GM19351 (cell line): Measurements from ENCODE around the gene INPP5D.
A peak's percentile ranks its signal among the peaks of the same experiment; 100 is the strongest.
"Not testable (repeated sequence)": the region's sequence is repeated elsewhere in the genome, so short reads cannot be mapped to it uniquely, and the experiment has no call there.

Source experiments
- ATAC-seq: cut with Tn5 transposase; IDR thresholded peaks from one replicate; pipeline ENCODE4 v1.9.1; 2021; ENCODE audit warnings: mild to moderate bottlenecking, moderate library complexity; ENCODE audit not compliant: unreplicated experiment

Gene INPP5D

GRCh38 chr2:233089851-233090250 is 29.7 kb downstream of the INPP5D start:
- no peak for ATAC-seq

DNA sequence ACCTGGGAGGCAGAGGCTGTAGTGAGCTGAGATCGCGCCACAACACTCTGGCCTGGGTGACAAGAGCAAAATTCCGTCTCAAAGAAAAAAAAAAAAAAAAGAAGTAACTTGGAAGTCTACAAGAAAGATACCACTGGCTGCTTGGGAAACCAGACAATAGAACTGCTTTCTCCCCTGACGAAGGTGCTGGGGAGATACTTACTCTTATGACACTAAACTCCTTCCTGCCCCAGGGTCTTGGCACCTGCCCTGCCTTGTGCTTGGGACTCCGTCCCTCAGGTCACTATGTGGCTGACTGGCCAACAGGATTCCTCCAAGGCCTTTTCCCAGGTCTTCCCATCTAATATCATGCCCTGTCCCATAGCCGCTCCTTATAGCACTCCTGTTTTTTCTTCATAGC is 30.7 kb downstream of the INPP5D start:
- no peak for ATAC-seq

DNA sequence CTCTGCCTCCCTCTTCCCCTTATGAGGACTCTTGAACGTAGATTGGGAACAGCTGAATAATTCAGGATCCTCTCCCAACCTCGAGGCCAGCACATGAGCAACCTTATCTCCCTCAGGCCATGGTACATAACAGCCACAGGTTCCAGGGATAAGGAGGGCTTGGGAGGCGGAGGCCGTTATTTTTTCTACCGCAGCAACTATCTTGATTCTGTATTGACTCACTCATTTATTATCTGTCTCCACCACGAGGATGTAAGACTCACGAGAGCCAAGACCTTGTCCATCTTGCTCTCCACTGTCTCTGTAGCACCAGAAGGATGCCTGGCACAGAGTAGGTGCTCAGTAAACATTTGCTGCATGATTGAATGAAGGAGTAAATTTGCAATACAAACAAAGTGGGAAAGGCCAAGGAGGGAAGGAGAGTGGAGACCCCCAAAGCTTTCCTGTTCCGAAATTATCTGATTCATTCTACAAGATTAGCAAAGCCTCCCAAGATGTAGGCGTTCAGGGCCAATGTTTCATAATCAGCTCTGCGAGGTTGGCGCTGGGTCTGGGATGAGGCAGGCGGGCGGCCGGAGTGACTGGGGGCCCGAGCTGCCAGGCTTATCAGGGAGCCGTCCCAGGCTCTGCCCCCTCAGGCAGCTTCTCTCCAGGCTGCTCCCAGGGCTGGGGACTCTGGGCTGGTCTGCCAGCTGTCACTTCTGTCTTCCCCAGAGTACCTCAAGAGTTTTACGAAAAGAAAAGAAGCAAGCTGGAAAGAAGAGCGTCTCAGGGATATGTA is 31.6 kb downstream of the INPP5D start:
- no peak for ATAC-seq

- no peak for ATAC-seq
These were observed 32.5 kb downstream of the INPP5D start for GRCh38 chr2:233092432-233093165.

DNA sequence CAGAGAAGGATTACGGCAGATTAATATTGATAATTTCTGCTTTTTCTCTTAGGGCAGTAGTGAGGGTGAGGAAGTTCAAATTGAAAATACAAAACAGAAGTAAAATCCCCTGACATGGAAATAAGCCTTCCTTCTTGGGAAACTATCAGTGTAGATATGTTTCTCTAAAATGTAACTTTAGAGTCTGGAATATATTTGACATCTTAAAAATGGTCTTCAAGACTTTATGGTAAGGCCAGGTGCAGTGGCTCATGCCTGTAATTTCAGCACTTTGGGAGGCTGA is 33.0 kb downstream of the INPP5D start:
- no peak for ATAC-seq

- ATAC-seq, result no peak
These were observed 33.6 kb downstream of the INPP5D start for GRCh38 chr2:233093721-233094120.

DNA sequence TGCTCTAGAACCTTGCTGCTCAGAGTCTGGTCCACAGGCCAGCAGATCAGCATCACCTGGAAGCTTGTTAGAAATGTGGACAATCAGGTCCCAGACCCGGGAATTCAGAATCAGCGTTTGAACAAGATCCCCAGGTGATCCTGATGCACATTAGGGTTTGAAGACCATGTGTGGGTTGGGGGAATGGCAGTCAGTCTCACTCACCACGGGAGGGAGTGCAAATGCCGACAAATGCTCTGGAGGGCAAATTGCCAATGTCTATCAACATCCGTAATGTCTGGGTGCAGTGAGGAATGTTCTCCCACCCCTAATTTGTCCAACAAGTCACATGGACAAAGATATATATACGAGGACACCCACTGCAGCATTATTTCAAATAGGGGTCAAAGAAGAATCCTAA is 34.5 kb downstream of the INPP5D start:
- ATAC-seq, result no peak

GRCh38 chr2:233096006-233096405 is 35.9 kb downstream of the INPP5D start:
- no peak for ATAC-seq

DNA sequence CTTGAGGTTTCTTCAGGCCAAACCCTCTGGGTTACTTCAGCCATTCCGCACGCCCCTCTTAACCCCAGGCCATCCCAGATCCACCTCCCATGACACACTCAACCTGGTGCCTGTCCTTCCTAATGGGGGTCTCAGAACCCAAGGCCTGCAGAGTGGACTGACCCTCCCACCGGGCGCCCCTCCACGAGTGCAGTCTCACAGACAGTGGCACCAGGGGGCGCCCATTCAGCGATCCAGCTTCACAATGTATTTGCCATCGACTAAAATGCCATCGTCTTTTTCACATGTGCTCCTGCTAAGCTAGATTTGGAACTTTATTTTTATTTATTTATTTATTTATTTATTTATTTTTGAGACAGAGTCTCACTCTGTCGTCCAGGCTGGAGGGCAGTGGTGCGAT is 38.5 kb downstream of the INPP5D start:
- no peak for ATAC-seq

DNA sequence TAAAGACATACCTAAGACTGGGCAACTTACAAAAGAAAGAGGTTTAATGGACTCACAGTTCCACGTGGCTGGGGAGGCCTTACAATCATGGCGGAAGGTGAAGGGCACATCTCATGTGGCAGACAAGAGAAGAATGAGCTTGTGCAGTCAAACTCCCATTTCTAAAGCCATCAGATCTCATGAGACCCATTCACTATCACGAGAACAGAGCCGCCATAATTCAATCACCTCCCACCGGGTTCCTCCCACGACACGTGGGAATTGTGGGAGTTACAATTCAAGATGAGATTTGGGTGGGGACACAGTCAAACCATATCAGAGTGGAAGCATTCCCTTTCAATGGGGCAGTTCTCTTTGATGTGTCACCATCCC is 39.7 kb downstream of the INPP5D start:
- ATAC-seq, result not testable (repeated sequence)

DNA sequence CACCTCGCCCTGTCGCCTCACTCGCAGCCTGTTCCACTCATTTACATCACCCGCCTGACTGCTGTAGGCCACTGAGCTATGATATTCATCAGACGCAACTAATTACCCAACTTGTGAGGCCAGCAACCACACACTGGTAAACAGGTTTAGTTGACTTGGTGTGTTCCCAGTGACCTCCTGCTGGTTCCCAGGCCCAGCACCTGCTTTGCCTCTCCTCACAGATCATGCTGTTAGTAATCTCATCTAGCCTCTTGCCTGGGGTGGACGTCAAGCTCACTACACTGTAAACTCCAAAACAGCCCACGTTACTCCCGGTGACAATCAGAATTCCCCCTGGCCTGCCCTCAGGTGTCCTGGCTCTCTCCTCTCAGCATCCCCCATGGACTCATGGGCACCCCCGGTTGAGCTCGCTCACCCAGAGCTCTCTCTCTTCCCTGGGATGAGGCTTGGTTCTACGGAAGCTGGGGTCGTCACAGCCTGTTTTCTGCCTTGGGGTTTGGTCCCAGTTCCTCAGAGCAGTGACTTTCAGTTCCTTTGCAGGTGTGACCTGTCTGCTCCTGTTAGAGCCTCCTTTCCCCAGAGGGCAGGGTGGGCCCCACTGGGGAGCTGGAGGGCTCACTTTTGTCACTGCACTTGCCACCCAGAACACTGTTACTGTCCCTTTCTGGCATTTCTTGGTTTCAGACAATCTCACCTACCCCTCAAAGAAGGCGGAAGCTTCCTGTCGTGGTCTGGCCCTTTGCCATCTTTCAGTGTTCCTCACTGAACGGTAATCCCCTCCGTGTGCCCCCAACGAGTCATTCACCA is 40.3 kb downstream of the INPP5D start:
- peak; percentile 85 for ATAC-seq

GRCh38 chr2:233101141-233101540 is 41.0 kb downstream of the INPP5D start:
- ATAC-seq, result no peak

DNA sequence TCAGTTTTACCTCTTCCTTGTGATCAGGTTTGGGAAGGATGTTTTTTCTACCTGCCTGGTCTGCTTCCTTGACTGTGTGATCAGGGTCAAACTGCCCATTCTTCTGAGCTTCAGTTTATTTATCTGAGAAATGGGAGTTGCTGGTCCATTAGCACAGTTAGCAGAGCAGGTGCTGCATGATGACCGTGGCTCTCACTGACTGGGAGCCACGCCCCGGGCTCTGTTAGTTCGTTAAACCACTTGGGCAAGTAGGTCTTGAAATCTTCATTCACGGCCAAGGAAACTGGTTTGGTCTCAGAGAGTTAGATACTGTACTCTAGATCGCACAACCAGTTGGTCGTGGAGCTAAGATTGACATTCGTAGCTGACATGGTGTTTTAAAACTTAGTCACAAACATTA is 41.7 kb downstream of the INPP5D start:
- ATAC-seq, result no peak

GRCh38 chr2:233105156-233105895 is 45.2 kb downstream of the INPP5D start:
- no peak for ATAC-seq

GRCh38 chr2:233105930-233106329 is 45.8 kb downstream of the INPP5D start:
- ATAC-seq, result no peak

DNA sequence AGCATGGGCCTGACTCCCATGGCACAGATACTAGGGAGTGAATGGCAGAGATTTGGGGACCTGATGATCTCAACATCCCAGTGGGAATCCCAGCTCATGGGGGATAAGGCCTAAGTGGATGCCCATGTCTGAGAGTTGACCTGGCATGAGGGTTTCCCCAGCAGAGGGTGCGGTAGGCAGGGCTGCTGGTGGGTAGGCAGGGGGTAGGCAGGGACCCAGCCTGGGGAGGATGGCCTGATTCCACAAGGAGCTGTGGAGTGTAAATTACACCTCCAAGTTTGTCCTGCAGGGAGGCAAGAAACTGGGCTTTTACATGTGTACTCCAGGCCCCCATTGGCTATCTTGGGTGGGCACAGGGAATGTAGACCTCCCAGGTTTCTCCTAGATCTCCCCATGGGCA is 46.9 kb downstream of the INPP5D start:
- no peak for ATAC-seq

DNA sequence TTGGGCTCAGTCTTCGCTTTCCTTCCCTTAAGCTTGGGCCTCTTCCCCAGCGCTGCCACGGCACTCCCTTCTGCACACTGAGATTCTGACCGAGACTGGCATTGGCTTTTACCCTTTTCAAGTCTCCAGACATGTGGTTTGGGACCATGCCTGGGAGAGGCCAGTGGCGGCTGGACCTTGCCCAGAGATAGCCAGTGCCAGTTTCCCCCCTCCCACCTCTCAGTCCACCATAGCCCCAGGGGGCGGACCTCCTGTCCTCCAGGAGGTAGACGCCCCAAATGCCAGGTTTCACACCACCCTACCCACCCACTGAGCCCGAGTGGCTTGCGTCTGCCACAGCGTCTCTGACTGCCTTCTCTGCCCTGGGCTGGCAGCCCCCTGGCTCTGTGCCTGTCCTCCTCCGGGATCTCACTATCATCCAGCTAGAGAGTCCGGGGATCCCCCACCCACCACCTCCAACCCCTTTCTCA is 47.7 kb downstream of the INPP5D start:
- ATAC-seq, result no peak

DNA sequence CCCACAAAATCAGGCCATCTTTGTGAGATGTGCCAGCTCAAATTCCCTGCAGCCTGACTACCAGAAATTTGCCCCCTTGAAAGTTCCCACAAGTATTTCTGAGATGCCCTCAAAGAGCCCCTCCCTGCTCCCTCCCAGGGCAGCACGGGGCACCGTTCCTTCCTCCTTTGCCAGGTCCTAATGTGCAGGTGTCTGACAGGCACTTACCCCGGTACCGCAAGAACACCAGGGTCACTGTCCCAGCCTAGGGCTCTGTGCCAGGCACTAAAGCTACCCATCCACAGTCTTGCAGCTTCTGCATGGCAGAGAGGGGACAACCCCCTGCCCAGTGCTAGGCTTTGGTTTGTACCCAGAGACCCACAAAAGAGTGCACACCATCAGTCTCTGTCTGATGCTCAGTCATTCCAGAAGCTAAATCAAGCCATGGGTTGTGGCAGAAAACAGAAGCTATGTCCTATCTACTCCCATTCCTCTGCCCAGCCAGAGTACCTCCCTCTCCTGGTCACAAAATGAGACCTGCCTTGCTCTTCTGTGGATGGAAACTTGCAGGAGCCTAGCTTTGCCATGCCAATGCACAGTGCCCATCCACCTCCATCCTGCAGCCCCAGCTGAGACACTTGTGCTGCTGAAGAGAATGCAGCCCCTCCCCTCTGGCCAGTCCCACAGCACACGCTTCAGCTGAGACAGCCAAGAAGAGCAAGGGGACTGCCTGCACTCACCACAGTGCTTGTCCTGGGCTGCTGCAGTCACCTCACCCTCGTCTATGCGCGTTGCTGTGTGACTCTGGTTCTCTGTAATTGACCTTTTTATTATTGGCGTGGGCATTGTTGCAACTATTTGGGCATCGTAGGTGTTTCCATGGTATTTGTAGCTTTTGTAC is 48.7 kb downstream of the INPP5D start:
- ATAC-seq, result no peak

- no peak for ATAC-seq
These were observed 51.3 kb downstream of the INPP5D start for GRCh38 chr2:233111427-233111826.

GRCh38 chr2:233112329-233112728 is 52.2 kb downstream of the INPP5D start:
- no peak for ATAC-seq
